HG03039 (cell line): Measurements from ENCODE around the gene KLHL17.
"Not testable (repeated sequence)": the region's sequence is repeated elsewhere in the genome, so short reads cannot be mapped to it uniquely, and the experiment has no call there.

Experiments
- ATAC-seq: cut with Tn5 transposase; IDR thresholded peaks from one replicate; pipeline ENCODE4 v1.9.1; 2021; ENCODE audit warnings: mild to moderate bottlenecking, moderate library complexity; ENCODE audit not compliant: unreplicated experiment

The KLHL17 gene

DNA sequence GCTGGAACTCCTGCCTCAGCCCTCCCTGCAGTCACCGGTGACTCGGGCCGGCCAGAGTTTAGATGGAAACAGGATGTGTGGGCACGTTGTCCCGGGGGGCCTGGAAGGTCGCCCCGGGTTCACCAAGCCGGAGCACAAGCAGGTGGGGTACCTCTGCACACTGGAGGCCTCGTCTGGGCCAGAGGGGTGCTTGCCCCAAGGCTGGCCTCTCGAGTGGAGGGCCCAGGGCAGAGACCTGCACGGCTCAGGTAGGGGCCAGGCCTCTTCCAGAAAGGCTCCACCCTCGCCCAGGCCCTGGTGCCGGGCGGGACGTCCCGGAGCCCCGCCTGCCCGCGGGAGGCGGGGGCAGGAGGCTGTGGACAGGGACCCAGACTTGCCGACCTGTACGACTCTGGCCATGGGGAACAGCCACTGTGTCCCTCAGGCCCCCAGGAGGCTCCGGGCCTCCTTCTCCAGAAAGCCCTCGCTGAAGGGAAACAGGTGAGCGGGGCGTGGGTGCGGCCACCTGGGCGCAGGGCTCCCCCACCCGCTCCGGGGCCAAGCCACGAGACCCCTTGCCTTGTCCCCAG is 5.8 kb downstream of the KLHL17 start, which contains the start of gene PLEKHN1:
PLEKHN1 (plus strand) TSS at position 348 of the 569 bp plus-strand sequence; CDS start at position 398, 50 bp downstream.
- peak; percentile 17 for ATAC-seq

DNA sequence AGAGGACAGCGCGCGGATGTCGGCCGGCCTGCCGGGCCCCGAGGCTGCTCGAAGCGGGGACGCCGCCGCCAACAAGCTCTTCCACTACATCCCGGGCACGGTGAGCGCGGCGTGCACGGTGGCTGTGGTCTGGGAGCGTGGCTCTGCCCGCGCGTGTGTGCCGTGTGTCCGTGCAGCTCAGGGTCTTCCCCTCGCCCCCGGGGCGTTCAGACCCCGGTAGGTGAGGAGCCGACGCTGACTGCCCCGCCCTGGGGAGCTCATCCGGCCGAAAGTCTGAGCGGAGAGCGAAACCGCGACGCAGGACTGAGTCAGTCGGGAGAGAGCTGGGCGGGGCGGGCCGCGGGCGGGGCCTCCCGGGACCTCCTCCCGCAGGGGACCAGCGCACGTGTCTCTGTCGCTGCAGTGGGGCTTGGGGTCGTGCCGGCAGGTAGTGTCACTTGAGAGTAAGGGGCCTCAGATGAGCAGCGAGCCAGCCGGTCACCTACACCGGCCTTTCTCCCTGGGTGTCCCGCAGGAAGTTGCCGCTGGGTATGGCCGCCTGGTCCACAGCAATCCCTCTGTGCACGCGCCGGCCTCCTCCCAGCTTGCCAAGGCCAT is 6.4 kb downstream of the KLHL17 start:
- ATAC-seq = peak; percentile 52

- no peak for ATAC-seq
Observed at GRCh38 chr1:967466-968343, 7.3 kb downstream of the KLHL17 start.

DNA sequence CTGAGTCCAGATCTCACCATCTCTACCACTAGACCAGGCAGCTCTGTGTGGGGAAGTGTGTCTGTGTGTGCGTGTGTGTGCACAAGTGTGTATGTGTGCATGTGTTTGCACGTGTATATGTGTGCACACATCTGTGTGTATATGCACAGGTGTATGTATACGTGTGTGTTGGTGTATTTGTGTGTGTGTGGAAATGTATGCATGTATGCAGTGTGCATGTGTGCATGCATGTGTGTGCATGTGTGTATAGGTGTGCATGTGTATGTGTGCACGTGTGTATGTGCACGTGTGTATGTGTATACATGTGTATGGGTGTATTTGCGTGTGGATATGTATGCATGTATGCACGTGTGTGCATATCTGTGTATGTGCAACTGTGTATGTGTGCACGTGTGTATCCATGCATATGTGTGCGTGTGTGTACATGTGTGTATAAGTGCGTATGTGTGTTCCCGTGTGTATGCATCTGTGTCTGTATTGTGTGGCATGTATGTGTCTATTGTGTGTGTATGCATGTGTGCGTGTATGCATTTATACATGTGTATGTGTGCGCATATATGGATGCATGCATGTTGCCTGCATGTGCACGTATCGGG is 9.0 kb downstream of the KLHL17 start:
- ATAC-seq = no peak

DNA sequence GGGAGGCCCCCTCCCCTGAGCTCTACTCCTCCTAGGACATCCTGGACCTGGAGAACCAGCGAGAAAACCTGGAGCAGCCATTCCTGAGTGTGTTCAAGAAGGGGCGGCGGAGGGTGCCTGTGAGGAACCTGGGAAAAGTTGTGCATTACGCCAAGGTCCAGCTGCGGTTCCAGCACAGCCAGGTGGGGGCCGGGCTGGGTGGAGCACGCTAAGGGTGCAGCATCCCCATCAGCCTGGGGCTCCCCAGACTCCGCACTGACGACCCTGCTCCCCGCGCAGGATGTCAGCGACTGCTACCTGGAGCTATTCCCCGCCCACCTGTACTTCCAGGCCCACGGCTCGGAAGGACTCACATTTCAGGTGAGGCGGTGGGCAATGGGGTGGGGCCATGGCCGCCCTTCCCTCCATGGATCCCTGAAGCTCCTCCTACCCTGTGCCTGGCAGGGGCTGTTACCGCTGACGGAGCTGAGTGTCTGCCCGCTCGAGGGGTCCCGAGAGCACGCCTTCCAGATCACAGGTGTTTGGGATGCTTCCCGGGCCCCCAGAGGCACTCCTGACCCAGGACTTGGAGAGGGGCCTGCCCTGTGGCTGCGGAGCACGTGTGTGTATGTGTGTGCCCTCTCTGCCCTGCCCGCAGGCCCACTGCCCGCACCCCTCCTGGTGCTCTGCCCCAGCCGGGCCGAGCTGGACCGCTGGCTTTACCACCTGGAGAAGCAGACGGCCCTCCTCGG is 10.0 kb downstream of the KLHL17 start:
- no peak for ATAC-seq

DNA sequence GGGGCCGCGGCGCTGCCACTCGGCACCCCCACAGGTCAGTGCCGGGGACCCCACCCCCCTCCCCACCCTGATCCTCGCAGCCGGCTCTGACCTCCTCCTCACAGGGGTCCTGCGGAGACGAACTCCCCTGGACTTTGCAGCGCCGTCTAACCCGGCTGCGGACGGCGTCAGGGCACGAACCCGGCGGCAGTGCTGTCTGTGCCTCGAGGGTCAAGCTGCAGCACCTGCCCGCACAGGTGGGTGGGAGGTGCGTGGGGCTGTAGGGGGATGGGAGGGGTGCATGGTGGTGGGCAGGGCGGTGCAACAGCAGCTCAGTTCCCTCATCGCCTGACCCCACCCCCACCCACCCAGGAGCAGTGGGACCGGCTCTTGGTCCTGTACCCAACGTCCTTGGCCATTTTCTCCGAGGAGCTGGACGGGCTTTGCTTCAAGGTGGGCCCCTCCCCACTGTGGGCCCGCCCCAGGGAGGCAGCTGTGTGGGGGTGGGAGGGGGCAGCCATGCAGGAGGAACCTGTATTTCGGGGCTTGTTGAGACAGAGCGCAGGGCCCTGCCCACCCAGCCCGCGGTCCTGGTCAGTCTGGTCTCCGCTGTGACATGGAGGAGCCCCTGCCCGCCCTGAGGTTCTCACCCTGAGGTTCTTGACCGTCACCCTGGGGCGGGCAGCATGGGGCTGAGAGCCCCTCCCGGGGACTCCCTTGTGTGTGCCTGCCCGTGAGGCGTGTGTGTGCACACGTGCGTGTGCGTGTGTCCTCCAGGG is 10.8 kb downstream of the KLHL17 start:
- ATAC-seq = no peak

DNA sequence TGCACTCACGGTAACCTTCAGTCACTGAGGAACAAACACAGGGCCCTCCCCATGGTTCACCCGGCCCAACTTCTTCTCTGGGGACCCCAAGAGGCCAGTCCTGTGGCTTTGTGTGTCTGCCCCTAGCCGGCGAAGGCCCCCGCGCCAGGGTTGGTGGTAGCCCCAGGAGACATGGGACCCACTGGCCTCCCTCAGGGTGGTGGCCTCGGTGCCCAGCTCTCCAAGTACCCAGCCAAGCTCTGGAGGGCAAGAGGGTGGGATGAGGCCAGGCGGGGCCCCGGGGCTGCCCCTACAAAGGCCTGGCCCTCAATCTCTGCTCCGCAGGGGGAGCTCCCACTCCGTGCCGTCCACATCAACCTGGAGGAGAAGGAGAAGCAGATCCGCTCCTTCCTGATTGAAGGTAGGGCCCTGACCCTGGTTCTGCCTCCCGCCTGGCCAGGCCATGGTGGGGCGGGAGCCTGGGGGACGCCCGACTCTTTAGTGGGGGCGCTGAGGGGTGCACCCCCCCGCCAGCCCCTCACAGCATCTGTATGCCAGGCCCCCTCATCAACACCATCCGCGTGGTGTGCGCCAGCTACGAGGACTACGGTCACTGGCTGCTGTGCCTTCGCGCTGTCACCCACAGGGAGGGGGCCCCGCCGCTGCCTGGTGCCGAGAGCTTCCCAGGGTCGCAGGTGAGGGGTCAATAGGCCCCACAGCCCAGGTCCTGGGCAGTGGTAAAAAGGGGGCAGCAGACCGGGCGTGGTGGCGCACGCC is 11.5 kb downstream of the KLHL17 start:
- ATAC-seq = no peak

GRCh38 chr1:972726-973458 is 12.5 kb downstream of the KLHL17 start:
- ATAC-seq = no peak

- ATAC-seq = no peak
Observed at GRCh38 chr1:973459-974292, 13.3 kb downstream of the KLHL17 start.

GRCh38 chr1:974293-974640 is 13.9 kb downstream of the KLHL17 start:
- ATAC-seq = no peak

GRCh38 chr1:974687-975328 is 14.4 kb downstream of the KLHL17 start:
- ATAC-seq = no peak

DNA sequence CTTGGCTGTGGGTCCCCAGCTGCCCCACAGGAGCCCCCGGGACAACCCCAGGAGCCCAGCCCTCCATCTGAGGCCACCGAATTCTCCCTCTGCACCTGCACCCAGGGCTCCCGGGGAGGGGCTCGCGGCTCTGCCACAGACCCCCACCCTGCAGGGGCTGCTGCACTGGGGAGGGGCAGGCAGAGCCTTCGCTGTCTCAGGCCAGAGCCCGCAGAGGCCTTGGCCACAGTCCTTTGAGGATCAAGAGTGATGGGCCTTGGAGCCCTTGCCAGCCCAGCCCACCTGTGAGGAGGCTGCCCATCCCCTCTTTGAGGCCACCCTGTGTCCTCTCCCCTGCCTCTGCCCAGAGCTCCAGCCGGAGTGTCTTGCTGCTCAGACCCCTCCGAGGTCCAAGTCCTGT is 15.0 kb downstream of the KLHL17 start:
- ATAC-seq = no peak

GRCh38 chr1:975896-976683 is 15.7 kb downstream of the KLHL17 start:
- ATAC-seq = no peak

DNA sequence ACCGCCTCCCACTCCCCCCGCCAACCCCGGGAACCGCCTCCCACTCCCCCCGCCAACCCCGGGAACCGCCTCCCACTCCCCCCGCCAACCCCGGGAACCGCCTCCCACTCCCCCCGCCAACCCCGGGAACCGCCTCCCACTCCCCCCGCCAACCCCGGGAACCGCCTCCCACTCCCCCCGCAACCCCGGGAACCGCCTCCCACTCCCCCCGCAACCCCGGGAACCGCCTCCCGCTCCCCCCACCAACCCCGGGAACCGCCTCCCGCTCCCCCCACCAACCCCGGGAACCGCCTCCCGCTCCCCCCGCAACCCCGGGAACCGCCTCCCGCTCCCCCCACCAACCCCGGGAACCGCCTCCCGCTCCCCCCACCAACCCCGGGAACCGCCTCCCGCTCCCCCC is 16.4 kb downstream of the KLHL17 start:
- not testable (repeated sequence) for ATAC-seq

- ATAC-seq = no peak
Observed at GRCh38 chr1:978069-978834, 17.9 kb downstream of the KLHL17 start.
